Body of pancreas (tissue), 4 donors: ENCODE results near the gene FCRL1.

Source experiments
- CTCF ChIP-seq, 7 experiments: fragments of 450-650 bp in 4 of 7; fragments of 200-600 bp in 3 of 7; sonication (generic) in 3 of 7; IDR thresholded peaks; one replicate each; pipeline ENCODE4 v1.5.1; 2016 to 2019; ENCODE audit warnings: antibody characterized with exemption in 7 of 7
- POLR2A ChIP-seq, 3 donors: fragments of 450-650 bp; IDR thresholded peaks; one replicate each; pipeline ENCODE4 v1.6.1; 2016; ENCODE audit warnings: antibody characterized with exemption in 3 of 3, mild to moderate bottlenecking in 2 of 3

- no peak for TF ChIP-seq CTCF (IDR thresholded peaks at IDR 0.05)
- TF ChIP-seq POLR2A (IDR thresholded peaks at IDR 0.05), result no peak
Measured at GRCh38 chr1:157829210-157829609, 9.3 kb upstream of the FCRL1 start.
